GM12878 (cell line): ENCODE results near the gene CHRNE. TPM values are rescaled to one million over a fixed set of nuclear protein-coding genes. Genes with fewer than 3 reads are reported as not detected.
A peak's percentile ranks its signal among the peaks of the same experiment; 100 is the strongest.

Experiments used
- ATAC-seq: fragments of 200-7000 bp; cut with Tn5 transposase; 3 replicates; pipeline ENCODE4 v1.9.1; 2020; ENCODE audit warnings: mild to moderate bottlenecking, moderate library complexity
- BruUV-seq: library from RNA; stranded (reverse); fragments of 400-500 nt; replicated peaks from 2 replicates; lab custom pipeline; 2021; lab: Mats Ljungman, UMichigan
- CTCF ChIA-PET: fragments of 300-600 bp; sonication (Branson Sonifier 250); formaldehyde crosslinking; extraction: SDS; loops from one replicate; lab custom pipeline; 2021; ENCODE audit warnings: inconsistent platforms; lab: Yijun Ruan, JAX
- POLR2A ChIA-PET: fragments of 350-600 bp; formaldehyde crosslinking; extraction: SDS; loops from one replicate; lab custom pipeline; 2021; ENCODE audit warnings: inconsistent platforms; lab: Charles Lee
- RAD21 ChIA-PET: fragments of 300-600 bp; sonication (Branson Sonifier 250); formaldehyde crosslinking; loops from one replicate; lab custom pipeline; 2023; ENCODE audit warnings: antibody characterized with exemption; ENCODE audit not compliant: unreplicated experiment; lab: Charles Lee
- SMC1A ChIA-PET: fragments of 300-600 bp; sonication (Branson Sonifier 250); formaldehyde crosslinking; loops from one replicate; lab custom pipeline; 2023; ENCODE audit not compliant: unreplicated experiment, uncharacterized antibody; lab: Charles Lee
- DNase-seq: peaks from one replicate; pipeline ENCODE4 v3.0.0-alpha.2; 2011; ENCODE audit warnings: low read depth, low spot score
- FAIRE-seq: peaks from 3 replicates; lab custom pipeline; 2011; peaks lifted over from hg19 to GRCh38; lab: Jason Lieb, UNC
- H2AFZ ChIP-seq: 2 replicates; pipeline ENCODE4 v1.6.0; 2011; ENCODE audit warnings: low read depth, low read length, control low read depth; ENCODE audit not compliant: control insufficient read depth
- H3K27ac ChIP-seq: 2 replicates; pipeline ENCODE4 v1.5.1; 2011; ENCODE audit warnings: control low read depth; ENCODE audit not compliant: control insufficient read depth, insufficient read depth
- H3K27me3 ChIP-seq, 2 experiments: replicated peaks in 1 of 2; 2 replicates each; pipeline versions ENCODE4 v1.6.0 to v1.6.1; 2011; ENCODE audit warnings: low read length in 1 of 2; ENCODE audit not compliant: control insufficient read depth in 2 of 2, insufficient read depth in 2 of 2
- H3K36me3 ChIP-seq, 2 experiments: 2 replicates each; pipeline ENCODE4 v1.5.1; 2011; ENCODE audit warnings: low read length in 1 of 2; ENCODE audit not compliant: control insufficient read depth in 2 of 2, insufficient read depth in 2 of 2
- H3K4me1 ChIP-seq: 2 replicates; pipeline ENCODE4 v1.6.1; 2011; ENCODE audit warnings: mild to moderate bottlenecking, low read length, moderate library complexity, mixed read lengths; ENCODE audit not compliant: control insufficient read depth, insufficient read depth
- H3K4me2 ChIP-seq: 2 replicates; pipeline ENCODE4 v1.6.0; 2011; ENCODE audit warnings: control low read depth; ENCODE audit not compliant: control insufficient read depth, insufficient read depth
- H3K4me3 ChIP-seq: fragments of 200-600 bp; sonication (generic); 2 replicates; pipeline ENCODE4 v1.5.1; 2016
- H3K79me2 ChIP-seq: 2 replicates; pipeline ENCODE4 v1.6.0; 2011; ENCODE audit warnings: low read length; ENCODE audit not compliant: control insufficient read depth, insufficient read depth
- H3K9ac ChIP-seq: 2 replicates; pipeline ENCODE4 v1.8.0; 2011; ENCODE audit warnings: low read length, control low read depth, mixed read lengths; ENCODE audit not compliant: control insufficient read depth, insufficient read depth
- H3K9me3 ChIP-seq: replicated peaks from 3 replicates; pipeline ENCODE4 v1.5.1; 2011; ENCODE audit warnings: mild to moderate bottlenecking, low read length; ENCODE audit not compliant: control insufficient read depth, insufficient read depth
- H4K20me1 ChIP-seq: 2 replicates; pipeline ENCODE4 v1.6.0; 2011; ENCODE audit not compliant: control insufficient read depth, insufficient read depth
- BACH1 ChIP-seq: fragments of 450-650 bp; IDR thresholded peaks from 2 replicates; pipeline ENCODE4 v1.6.1; 2017; ENCODE audit warnings: mild to moderate bottlenecking, borderline replicate concordance
- BCL3 ChIP-seq: IDR thresholded peaks from 2 replicates; pipeline ENCODE4 v1.6.1; 2011; ENCODE audit warnings: borderline replicate concordance, low read depth, mild to moderate bottlenecking, moderate library complexity, low read length; ENCODE audit not compliant: insufficient read depth, poor library complexity, severe bottlenecking
- CBFB ChIP-seq: IDR thresholded peaks from 2 replicates; pipeline ENCODE4 v1.6.1; 2016; ENCODE audit warnings: antibody characterized with exemption, low read depth
- CREM ChIP-seq: IDR thresholded peaks from 2 replicates; pipeline ENCODE4 v1.6.1; 2014; ENCODE audit warnings: antibody characterized with exemption, low read depth
- DPF2 ChIP-seq: fragments of 450-650 bp; IDR thresholded peaks from 2 replicates; pipeline ENCODE4 v1.6.1; 2017; ENCODE audit warnings: mild to moderate bottlenecking
- ESRRA ChIP-seq: IDR thresholded peaks from 2 replicates; pipeline ENCODE4 v1.6.1; 2012; ENCODE audit warnings: mild to moderate bottlenecking, low read length, improper control_type of control experiment
- FOXK2 ChIP-seq: fragments of 450-650 bp; IDR thresholded peaks from 2 replicates; pipeline ENCODE4 v1.6.1; 2017; ENCODE audit warnings: mild to moderate bottlenecking, moderate library complexity
- HCFC1 ChIP-seq: fragments of 150-350 bp; IDR thresholded peaks from 2 replicates; pipeline ENCODE4 v1.6.1; 2014; ENCODE audit warnings: low read length
- IKZF2 ChIP-seq, 2 experiments: fragments of 450-650 bp; IDR thresholded peaks; 2 replicates each; pipeline ENCODE4 v1.6.1; 2017; ENCODE audit warnings: mild to moderate bottlenecking in 2 of 2, moderate library complexity in 2 of 2
- KDM1A ChIP-seq: fragments of 200-600 bp; sonication (generic); IDR thresholded peaks from 2 replicates; pipeline ENCODE4 v1.6.1; 2016; ENCODE audit warnings: borderline replicate concordance
- MTA3 ChIP-seq: IDR thresholded peaks from 2 replicates; pipeline ENCODE4 v1.6.1; 2012; ENCODE audit warnings: low read length, inconsistent platforms, borderline replicate concordance
- MYC ChIP-seq: IDR thresholded peaks from 2 replicates; pipeline ENCODE4 v1.6.1; 2011; ENCODE audit warnings: mild to moderate bottlenecking, low read length, moderate library complexity, inconsistent platforms; ENCODE audit not compliant: insufficient read depth, insufficient replicate concordance, insufficient read length, severe bottlenecking
- PML ChIP-seq: IDR thresholded peaks from 2 replicates; pipeline ENCODE4 v1.6.1; 2012; ENCODE audit warnings: low read length, inconsistent platforms
- POLR2AphosphoS5 ChIP-seq: IDR thresholded peaks from 2 replicates; pipeline ENCODE4 v1.6.1; 2011; ENCODE audit warnings: mild to moderate bottlenecking, low read length, inconsistent platforms
- POU2F2 ChIP-seq: IDR thresholded peaks from 3 replicates; pipeline ENCODE4 v1.6.1; 2011; ENCODE audit warnings: low read depth, mild to moderate bottlenecking, low read length, borderline replicate concordance
- RB1 ChIP-seq: fragments of 450-650 bp; formaldehyde crosslinking; IDR thresholded peaks from 2 replicates; pipeline ENCODE4 v1.6.1; 2017; ENCODE audit warnings: mild to moderate bottlenecking, borderline replicate concordance
- RCOR1 ChIP-seq: conservative IDR thresholded peaks from 2 replicates; pipeline ENCODE4 v1.6.1; 2012; ENCODE audit warnings: low read depth, low read length, improper control_type of control experiment
- SPI1 ChIP-seq: IDR thresholded peaks from 2 replicates; pipeline ENCODE4 v1.6.1; 2011; ENCODE audit warnings: low read depth, mild to moderate bottlenecking, low read length, moderate library complexity, borderline replicate concordance; ENCODE audit not compliant: insufficient read depth
- SREBF2 ChIP-seq: IDR thresholded peaks from 2 replicates; pipeline ENCODE4 v1.6.1; 2012; ENCODE audit warnings: mild to moderate bottlenecking, low read length
- SUZ12 ChIP-seq: fragments of 200-600 bp; sonication (generic); IDR thresholded peaks from one replicate; pipeline ENCODE4 v1.6.1; 2018; ENCODE audit warnings: antibody characterized with exemption, mild to moderate bottlenecking; ENCODE audit not compliant: unreplicated experiment
- TAF1 ChIP-seq: IDR thresholded peaks from 2 replicates; pipeline ENCODE4 v1.6.1; 2011; ENCODE audit warnings: mild to moderate bottlenecking, low read depth, low read length, borderline replicate concordance
- ZNF24 ChIP-seq: fragments of 450-650 bp; IDR thresholded peaks from 2 replicates; pipeline ENCODE4 v1.6.1; 2017; ENCODE audit warnings: antibody characterized with exemption, mild to moderate bottlenecking
- ZNF274 ChIP-seq: IDR thresholded peaks from one replicate; pipeline ENCODE4 v1.8.0; 2011; ENCODE audit not compliant: insufficient read length, insufficient read depth
- WGBS: methylation state at CpG from one replicate; pipeline ENCODE4 v1.1.6; 2016; ENCODE audit warnings: low lambda C conversion rate; ENCODE audit not compliant: insufficient replicate concordance, insufficient coverage; ENCODE audit errors: missing lambda C conversion rate; 5-methylcytosine and 5-hydroxymethylcytosine counted together
- in situ Hi-C: fragments of 300-500 bp; cut with MboI; formaldehyde crosslinking; loops from 9 replicates; pipeline ENCODE4 v1.14.3; 2018; ENCODE audit warnings: mixed read lengths
- intact Hi-C: fragments of 100-400 bp; cut with micrococcal nuclease; formaldehyde crosslinking; loops from one replicate; pipeline ENCODE4 v1.14.2; 2022; ENCODE audit not compliant: unreplicated experiment
- polyA plus RNA-seq, 11 experiments: library from polyadenylated mRNA; depleted of rRNA in 4 of 11; unstranded in 6 of 11; stranded (reverse) in 5 of 11; fragments of >200 nt; fragmentation: Nextera tagmentation in 4 of 11; fragmentation: Illumina TruSeq in 1 of 11; extraction: Ambion mirVana in 4 of 11; extraction: Trizol in 1 of 11; gene quantifications; 1 replicate in 1 of 11; 2 replicates in 10 of 11; pipeline versions ENCODE4 v1.2.1 to v1.2.3, GENCODE V29; 2011 to 2016; ENCODE audit warnings: inconsistent platforms in 2 of 11, missing spikeins in 2 of 11, low read depth in 1 of 11
- total RNA-seq, 4 experiments: library from RNA; depleted of rRNA in 3 of 4; stranded (reverse); fragments of >200 nt in 3 of 4; fragmentation: Illumina TruSeq in 1 of 4; extraction: Trizol in 1 of 4; gene quantifications; 2 replicates each; pipeline versions ENCODE4 v1.2.1 to v1.2.3, GENCODE V29; 2013 to 2021
- TF ChIP-seq, protein P1 (sequence below): fragments of 450-650 bp; IDR thresholded peaks from 2 replicates; pipeline ENCODE4 v1.6.1; 2017; ENCODE audit warnings: borderline replicate concordance

The CHRNE gene
- total and polyA plus RNA-seq, 10 of the 15 experiments (the other 5 are each of a cell fraction or from before 2014, with no cell fraction given), result 0.05 to 0.11 (median 0.08) TPM; not detected in 6

GRCh38 chr17:4934173-4934979 is 31.5 kb upstream of the CHRNE start:
- ChIA-PET RAD21 (interaction anchor here (0.5 to 1.2 kb wide), 2 partner anchors 33 to 83 kb away, joined by 3 to 4 read pairs; partner anchors contain the start of gene SPAG7), CTCF (interaction anchor here (0.6 to 1.3 kb wide), 3 partner anchors 25 to 1501 kb away, joined by 3 to 5 read pairs (median 4); partner anchors contain the start of gene SPAG7), POLR2A (interaction anchor here (0.7 to 1.3 kb wide), 2 partner anchors 21 to 198 kb away, joined by 3 read pairs; no protein-coding TSS in a partner anchor), SMC1A (interaction anchor here (1.2 kb wide), 1 partner anchor 32 kb away, joined by 3 read pairs; no protein-coding TSS in a partner anchor)
- H3K36me3 ChIP-seq, result peaks cover 4 to 14% of the 10 kb centered on the region in 2 experiments; a peak in 3 of 4 replicates
- BruUV-seq, result no TSS peak
- no peaks in the 10 kb centered on the region for H3K9me3 ChIP-seq
- peaks cover 32% of the 10 kb centered on the region for H3K4me1 ChIP-seq
- H4K20me1 ChIP-seq, result no peaks in the 10 kb centered on the region
- H3K9ac ChIP-seq, result no peak overlapping the region
- DNase-seq (no peak), ATAC-seq (peak; percentile 80), FAIRE-seq (no peak)
- H3K79me2 ChIP-seq, result peaks cover 16% of the 10 kb centered on the region
- 27% methylated on average over 14 of the region's 14 CpGs for WGBS
- no peak overlapping the region for H3K27ac ChIP-seq
- peak overlapping the region; percentile 56 for H3K4me2 ChIP-seq
- no peaks in the 10 kb centered on the region for H3K27me3 ChIP-seq
- intact Hi-C loops (no loop called here), in situ Hi-C loops (no loop called here)
- no peak overlapping the region for H2AFZ ChIP-seq
- H3K4me3 ChIP-seq, result peak overlapping the region; percentile 42; the same call in 1 of the 2 replicates
- TF ChIP-seq, protein P1, sequence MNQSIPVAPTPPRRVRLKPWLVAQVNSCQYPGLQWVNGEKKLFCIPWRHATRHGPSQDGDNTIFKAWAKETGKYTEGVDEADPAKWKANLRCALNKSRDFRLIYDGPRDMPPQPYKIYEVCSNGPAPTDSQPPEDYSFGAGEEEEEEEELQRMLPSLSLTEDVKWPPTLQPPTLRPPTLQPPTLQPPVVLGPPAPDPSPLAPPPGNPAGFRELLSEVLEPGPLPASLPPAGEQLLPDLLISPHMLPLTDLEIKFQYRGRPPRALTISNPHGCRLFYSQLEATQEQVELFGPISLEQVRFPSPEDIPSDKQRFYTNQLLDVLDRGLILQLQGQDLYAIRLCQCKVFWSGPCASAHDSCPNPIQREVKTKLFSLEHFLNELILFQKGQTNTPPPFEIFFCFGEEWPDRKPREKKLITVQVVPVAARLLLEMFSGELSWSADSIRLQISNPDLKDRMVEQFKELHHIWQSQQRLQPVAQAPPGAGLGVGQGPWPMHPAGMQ, result no peak
- TF ChIP-seq PML (no peak), POLR2AphosphoS5 (peak; percentile 29; the same call in 1 of the 2 replicates), IKZF2 (IDR thresholded peaks at IDR 0.05) (peak; percentile 65 to 67; a peak in 2 of 4 replicates), POU2F2 (no peak), KDM1A (no peak), TAF1 (no peak), SUZ12 (no peak), SPI1 (no peak), SREBF2 (no peak), ZNF24 (no peak), FOXK2 (no peak), CREM (no peak), ESRRA (no peak), MTA3 (no peak), DPF2 (0 out of 2 replicates have a peak, but pooled peaks have one; percentile 23), BCL3 (no peak), BACH1 (no peak), RB1 (no peak), CBFB (peak; percentile 91), RCOR1 (no peak), HCFC1 (no peak), MYC (no peak), ZNF274 (no peak)
